ENCODE measurements around the gene MYOZ3.

Gene MYOZ3

DNA sequence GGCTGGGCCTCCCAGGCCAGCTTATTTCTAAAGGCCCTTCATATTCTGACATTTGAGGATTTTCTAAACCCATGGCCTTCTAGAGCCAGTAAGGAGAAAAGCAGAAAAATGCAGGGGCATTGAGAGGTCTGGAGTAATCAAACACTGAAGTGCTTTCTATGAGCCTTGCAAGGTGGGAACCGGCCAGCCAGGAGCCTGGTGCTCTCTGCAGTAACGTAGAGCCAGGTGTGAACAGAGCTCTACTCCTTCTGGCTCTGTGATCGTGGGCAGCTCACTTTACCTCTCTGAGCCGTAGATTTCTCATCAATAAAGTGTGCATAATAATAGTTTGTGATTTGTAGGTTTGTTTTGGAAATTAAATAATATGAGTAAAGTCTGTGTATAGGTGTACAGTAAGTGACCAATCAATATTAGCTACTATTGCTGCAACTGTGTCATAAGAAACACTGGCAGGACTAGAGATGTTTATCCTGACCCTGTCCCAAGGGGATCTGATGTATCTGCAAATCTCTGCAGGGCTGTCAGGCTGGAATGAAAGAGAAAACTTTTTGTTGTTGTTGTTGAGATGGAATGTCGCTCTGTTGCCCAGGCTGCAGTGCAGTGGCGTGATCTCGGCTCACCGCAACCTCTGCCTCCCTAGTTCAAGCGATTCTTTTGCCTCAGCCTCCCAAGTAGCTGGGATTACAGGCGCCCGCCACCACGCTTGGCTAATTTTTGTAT is 17.9 kb upstream of the MYOZ3 start:
- no peak for DNase-seq (ENCODE audit: low spot score)

DNA sequence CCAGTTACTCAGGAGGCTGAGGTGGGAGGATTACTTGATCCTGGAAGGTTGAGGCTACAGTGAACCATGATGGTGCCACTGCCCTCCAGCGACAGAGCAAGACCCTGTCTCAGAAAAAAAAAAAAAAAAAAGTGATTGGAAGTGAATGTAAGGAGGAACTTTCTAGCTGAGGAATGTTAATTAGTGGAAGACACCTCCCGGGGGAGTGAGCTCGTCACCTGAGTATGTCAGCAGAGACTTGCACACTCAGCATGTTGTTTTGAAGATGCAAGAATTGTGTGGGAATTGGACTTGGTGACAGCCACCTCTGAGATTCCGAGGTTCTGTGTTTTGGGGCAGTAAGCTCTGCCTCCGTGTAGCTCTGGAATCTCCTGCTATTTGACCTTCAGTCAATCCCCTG is 17.0 kb upstream of the MYOZ3 start:
- DNase-seq (ENCODE audit: low spot score): no peak

DNA sequence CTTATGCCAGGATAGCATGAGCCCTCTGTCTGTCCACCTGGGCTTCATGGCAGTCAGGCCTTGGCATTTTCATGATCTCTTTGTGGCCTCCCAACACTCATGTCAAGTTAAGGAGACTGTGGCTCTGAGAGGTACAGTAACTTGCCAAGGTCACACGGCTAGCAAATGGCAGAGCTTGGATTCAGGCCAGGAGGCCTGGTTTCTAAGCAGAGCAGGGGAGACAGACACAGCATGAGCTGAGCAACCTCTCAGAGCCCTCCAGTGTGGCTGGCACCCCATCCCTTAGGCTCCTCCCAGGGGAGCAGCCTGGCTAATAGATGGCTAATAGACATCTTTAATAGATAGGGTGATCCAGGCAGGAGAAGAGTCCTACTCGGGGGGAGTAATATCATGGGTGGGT is 16.5 kb upstream of the MYOZ3 start:
- no peak for DNase-seq (ENCODE audit: low spot score)

DNA sequence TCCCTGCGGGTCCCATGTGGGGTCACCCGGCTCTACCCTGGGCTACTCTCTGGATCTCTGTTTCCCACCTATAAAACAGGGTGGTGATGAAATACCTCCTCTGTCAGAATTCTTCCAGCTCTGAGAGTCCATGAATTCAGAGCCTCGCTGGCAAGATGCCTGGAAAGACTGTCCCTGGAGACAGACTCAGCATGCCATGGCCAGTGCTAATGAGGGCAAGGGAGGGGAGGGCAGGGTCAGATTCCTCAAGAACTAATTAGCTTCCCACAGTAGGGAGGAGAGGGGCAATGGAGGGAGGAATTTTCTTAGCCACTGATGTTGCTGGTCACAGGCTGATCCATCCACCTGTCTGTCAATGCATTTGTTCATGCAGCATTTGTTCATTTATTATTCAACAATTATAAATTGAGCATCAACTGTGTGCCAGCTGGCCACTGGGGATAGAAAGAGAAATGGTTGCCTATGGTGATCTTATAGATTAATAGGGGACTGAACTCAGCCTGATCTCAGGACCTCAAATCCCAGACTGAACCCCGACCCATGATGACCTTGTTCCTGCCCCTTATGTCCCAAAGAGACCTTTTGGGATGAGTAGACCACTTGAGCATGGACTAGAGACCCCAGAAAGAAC is 15.9 kb upstream of the MYOZ3 start:
- DNase-seq (ENCODE audit: low spot score): peak; percentile 84

DNA sequence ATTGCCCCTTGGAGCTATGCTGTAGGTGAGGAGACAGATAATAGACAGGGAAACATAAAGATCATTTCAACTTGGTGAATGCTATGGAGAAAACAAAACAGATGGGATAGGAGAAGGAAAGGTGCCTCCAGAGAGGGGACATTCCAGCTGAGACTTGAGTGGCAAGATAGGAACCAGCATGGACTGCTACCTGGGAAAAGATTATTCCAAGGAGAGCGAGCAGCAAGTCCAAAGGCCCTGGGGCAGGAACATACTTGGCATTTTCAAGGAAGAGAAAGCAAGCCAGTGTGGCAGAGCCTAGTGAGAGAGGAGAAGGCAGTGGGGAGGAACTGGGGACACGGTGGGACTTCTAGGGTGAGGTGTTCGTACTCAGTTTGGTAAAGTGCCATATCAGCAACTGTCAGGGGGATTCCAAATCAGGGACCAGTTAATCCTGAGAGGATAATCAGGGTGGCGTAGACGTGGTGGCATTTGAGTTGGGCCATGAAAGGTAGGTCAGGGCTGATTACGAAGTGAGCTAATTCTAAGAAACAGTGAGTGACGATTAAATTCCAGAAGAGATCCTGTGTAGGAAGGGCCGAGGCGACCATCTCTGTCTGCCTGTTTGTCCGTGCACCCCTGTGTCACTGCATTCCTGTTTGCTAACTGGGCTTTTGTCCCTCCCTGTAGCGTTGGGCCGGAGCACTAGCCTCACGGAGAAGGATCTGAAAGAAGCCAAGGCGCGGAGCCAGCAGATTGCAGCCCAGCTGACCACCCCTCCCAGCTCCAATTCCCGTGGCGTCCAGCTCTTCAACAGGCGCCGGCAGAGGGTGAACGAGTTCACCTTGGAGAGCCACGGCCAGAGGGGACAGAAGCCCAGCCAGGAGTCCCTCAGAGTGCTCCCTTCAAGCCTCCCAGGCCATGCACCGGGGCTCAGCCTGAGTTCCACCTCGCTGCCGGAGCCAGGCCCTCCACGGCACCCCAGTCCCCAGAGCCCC is 13.5 kb upstream of the MYOZ3 start:
- no peak for DNase-seq (ENCODE audit: low spot score)

DNA sequence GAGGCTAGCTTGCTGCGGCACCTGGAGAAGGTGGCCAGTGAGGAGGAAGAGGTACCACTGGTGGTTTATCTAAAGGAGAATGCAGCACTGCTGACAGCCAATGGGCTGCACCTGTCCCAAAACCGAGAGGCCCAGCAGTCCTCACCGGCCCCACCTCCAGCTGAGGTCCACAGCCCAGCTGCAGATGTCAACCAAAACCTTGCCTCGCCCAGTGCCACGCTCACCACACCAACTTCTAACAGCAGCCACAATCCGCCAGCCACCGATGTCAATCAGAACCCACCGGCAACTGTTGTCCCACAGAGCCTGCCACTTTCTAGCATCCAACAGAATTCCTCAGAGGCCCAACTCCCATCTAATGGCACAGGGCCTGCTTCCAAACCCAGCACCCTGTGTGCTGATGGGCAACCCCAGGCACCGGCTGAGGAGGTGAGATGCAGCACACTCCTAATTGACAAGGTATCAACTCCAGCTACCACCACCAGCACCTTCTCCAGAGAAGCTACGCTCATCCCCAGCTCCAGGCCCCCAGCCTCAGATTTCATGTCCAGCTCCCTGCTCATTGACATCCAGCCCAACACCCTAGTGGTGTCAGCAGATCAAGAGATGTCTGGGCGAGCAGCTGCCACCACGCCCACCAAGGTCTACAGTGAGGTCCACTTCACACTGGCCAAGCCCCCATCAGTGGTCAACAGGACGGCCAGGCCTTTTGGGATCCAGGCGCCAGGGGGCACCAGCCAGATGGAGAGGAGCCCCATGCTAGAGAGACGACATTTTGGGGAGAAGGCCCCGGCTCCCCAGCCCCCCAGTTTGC is 12.6 kb upstream of the MYOZ3 start:
- no peak for DNase-seq (ENCODE audit: low spot score)

DNA sequence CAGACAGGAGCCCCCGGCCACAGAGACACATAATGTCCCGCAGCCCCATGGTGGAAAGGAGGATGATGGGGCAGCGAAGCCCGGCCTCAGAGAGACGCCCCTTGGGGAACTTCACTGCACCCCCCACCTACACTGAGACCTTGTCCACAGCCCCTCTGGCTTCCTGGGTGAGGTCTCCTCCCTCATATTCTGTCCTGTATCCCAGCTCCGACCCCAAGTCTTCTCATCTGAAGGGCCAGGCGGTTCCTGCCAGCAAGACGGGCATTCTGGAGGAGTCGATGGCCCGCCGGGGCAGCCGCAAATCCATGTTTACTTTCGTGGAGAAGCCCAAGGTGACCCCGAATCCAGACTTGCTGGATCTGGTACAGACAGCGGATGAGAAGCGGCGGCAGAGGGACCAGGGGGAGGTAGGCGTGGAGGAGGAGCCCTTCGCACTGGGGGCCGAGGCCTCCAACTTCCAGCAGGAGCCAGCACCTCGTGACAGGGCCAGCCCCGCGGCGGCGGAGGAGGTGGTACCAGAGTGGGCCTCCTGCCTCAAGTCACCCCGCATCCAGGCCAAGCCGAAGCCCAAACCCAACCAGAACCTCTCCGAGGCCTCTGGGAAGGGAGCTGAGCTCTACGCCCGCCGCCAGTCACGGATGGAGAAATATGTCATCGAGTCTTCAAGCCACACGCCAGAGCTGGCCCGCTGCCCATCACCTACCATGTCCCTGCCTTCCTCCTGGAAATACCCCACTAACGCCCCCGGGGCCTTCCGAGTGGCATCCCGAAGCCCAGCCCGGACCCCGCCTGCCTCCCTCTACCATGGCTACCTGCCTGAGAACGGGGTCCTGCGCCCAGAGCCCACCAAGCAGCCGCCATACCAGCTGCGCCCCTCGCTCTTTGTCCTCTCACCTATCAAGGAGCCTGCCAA is 11.7 kb upstream of the MYOZ3 start:
- no peak for DNase-seq (ENCODE audit: low spot score)

DNA sequence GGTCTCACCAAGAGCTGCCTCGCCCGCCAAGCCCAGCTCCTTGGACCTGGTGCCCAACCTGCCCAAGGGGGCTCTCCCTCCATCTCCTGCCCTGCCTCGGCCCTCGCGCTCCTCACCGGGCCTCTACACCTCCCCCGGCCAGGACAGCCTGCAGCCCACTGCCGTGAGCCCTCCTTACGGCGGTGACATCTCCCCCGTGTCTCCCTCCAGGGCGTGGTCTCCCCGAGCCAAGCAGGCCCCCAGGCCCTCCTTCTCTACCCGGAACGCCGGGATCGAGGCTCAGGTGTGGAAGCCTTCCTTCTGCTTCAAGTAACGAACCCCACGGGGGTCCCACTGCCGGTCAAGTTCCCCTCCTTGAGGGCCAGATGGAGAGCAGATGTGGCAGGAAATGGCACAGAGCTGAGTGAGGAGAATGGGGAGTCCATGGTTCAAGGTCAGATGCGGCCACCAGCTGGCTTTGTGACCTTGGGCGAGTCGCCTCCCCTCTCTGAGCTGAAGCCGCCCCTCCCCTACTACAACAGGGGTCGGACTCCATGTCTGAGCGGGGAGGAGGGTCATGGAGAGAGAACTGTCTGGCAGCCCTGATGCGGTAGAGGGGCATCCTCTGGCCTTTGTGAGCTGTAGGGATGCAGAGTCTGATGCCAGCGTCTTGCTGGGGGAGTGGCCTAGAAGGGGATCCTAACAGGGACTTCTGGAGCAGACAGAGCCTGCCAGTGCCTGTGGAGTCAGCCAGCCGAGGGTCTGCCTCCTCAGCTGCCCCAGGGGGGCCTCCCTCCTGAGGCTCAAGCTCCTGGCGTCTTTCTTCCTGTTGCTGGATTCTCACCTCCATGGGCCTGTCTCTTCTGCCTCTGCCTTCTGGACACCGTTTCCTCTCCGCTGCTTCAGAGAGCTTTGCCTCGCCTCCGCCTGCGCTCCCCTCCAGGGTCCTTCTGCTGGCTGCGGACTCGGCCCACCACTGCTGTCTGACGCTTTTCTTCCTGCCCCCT is 10.7 kb upstream of the MYOZ3 start:
- no peak for DNase-seq (ENCODE audit: low spot score)

DNA sequence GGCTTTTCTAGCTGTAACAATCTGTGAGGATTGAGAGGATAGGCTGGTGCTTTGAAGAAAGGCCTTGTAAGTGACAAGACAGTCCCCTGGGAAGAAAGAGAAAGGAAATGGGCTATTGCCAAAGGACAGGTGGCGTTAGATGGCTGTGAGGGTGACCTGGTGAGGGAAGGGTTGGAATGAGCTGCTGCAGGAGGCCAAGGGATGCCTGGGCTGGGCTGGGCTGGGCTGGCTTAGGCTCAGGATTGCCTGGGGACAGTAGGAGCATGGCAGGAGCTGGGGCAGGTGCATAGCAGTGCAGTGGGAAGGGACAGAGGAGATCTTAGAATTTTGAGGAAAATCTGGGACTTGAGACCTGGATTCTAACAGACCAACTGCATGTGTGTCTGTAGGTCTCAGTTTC is 9.7 kb upstream of the MYOZ3 start:
- DNase-seq (ENCODE audit: low spot score): no peak

DNA sequence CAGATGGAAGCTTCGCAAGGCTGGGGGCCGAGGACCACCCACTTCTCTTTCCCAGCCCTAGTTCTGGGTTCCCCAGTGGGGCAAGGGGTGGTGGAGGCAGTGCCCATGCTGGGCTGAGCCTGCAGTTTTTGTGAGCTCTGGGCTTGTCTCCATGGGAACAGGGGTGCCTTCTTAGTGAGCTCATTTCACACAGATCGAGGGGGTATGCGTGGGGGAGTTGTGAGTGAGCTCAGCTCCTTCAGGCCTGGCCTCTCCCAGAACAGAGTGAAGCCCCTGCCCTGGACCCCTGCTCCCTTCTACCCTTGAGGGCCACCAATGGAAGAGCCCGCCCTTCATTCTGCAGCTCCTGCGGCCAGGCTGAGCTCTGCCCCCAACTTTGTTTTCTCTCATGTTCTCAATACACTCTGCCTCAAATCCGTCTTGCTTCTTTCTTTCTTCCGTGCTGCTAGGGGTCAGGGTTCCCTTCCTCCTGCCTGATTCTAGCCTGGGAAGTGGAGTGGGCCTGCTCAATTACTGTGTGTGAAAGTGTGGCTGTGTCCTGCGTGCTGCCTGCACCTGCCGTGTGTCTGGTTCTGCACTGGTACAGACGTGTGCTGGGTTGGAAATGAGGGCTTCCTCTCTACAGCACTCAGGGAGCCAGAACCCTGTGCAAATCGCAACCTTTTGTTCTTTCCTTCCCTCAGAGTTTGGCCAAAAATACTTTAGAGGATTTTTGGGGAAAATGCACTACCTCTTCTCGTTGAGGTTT is 9.0 kb upstream of the MYOZ3 start:
- DNase-seq (ENCODE audit: low spot score): no peak

DNA sequence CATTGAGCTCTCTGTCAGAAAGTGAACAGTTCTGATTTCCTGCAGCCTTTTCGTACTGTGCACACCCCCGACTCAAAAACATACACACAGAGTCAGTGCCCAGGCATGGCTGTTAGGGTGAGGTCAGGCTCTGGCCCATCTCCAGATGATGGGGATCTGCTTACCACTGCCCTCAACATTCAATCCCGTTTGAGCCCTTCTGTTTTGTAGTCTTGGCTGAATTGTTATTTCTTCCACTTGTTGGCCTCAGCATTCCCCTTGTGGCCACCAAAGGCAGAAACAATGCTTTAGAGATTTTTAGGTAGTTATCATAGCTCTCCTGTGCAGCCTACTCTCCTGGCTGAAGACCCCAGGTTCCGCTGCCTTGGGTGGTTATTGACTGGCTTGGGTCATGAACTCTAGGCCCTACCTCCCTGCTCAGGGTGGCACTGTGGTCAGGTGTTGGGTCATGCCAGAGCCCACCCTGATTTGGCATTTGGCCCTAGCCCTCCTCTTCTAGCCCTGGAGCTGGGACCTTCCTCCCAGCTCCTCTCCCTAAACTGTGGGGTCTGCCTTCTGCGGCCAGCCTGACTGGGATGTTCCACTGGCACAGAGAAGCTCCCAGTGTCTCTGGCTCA is 7.8 kb upstream of the MYOZ3 start:
- peak; percentile 52 for DNase-seq (ENCODE audit: low spot score)

DNA sequence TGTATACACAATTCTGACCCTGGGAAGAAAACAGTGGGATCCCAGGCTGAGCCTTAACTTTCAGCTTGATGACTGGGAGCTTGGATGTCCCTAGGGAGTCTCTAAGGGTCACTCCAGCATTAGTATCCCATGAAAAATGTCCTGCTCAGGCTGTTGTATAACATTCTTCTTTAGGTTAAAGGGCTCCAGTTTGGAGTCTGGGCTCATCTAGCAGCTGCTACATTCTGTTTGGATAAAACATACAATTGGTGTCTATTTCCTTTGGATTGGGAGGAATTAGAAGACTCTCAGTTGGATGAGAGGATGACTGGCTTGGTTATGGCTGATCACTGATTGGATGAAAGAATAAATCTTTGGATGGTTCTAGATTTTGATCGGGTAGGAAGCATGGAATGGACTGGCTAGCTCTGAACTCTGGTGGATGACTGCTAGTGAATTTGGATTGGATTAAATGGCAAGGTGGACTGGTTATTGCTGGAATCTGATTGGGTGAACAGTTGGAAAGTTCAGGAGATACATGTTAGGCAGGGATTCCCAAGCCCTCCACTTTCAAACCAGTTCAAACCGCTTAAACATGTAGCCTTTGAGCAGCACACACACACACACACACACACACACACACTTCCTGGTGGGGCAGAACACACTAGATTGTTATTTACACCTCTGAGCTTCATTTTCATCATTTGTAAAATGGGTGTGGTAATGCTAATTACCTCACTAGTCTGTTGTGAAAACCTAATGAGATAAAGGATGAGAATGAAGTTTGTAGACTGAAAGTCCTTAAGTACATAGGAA is 7.1 kb upstream of the MYOZ3 start:
- no peak for DNase-seq (ENCODE audit: low spot score)

DNA sequence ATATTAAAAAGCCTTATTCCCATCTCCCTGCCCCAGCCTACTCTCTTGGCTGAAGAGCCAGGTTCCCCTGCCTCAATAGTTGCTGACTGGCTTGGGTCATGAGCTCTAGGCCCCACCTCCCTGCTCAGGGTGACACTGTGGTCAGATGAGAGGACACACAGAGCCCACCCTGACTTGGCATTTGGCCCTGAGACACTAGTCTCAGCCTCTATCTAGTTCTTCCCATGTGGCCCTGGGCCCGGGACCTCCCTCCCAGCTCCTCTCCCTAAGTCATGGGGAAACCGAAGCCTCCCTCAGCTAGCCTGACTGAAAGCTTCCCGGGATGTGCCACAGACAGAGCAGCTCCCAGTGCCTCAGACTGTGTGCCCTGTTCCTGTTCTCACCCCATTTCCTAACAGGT is 5.8 kb upstream of the MYOZ3 start:
- no peak for DNase-seq (ENCODE audit: low spot score)

DNA sequence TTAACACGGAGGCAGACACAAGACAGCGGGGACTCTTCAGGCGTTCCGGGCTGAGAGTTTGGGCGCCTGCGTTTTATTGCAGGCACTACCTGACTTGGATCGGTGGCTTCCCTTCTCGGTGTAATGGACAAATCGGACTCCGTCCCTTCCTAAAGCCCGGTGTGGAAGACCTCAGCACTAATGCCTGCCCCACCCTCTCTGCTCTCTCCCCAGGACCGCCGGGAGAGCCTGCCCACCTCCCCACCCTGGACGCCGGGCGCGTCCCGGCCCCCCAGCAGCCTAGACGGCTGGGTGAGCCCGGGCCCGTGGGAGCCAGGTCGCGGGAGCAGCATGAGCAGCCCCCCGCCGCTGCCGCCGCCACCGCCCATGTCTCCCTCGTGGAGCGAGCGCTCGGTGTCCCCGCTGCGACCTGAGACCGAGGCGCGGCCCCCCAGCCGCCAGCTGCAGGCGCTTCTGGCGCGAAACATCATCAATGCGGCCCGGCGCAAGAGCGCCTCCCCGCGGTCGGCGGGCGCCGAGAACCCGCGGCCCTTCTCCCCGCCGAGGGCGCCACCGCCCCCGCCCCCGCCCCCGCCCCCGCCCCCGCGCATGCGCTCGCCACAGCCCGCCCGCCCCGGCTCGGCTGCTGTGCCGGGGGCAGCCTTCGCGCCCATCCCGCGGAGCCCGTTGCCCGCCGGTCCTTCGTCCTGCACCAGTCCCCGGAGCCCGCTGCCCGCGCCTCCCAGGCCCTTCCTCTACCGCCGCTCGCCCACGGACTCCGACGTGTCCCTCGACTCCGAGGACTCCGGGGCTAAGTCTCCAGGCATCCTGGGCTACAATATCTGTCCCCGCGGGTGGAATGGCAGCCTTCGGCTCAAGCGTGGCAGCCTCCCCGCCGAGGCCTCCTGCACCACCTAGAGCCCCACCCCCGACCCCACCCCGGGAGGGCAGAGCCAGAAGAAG is 4.6 kb upstream of the MYOZ3 start:
- DNase-seq (ENCODE audit: low spot score): peak; percentile 98

DNA sequence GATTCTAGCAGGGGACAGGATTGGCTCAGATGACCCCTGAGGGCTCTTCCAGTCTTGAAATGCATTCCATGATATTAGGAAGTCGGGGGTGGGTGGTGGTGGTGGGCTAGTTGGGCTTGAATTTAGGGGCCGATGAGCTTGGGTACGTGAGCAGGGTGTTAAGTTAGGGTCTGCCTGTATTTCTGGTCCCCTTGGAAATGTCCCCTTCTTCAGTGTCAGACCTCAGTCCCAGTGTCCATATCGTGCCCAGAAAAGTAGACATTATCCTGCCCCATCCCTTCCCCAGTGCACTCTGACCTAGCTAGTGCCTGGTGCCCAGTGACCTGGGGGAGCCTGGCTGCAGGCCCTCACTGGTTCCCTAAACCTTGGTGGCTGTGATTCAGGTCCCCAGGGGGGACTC is 2.9 kb upstream of the MYOZ3 start:
- no peak for DNase-seq (ENCODE audit: low spot score)

DNA sequence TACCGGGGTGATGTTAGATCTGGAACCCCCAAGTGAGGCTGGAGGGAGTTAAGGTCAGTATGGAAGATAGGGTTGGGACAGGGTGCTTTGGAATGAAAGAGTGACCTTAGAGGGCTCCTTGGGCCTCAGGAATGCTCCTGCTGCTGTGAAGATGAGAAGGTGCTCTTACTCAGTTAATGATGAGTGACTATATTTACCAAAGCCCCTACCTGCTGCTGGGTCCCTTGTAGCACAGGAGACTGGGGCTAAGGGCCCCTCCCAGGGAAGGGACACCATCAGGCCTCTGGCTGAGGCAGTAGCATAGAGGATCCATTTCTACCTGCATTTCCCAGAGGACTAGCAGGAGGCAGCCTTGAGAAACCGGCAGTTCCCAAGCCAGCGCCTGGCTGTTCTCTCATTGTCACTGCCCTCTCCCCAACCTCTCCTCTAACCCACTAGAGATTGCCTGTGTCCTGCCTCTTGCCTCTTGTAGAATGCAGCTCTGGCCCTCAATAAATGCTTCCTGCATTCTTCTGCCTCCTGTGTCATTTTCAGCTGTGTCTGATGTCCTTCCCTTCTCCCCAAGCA is 2.3 kb upstream of the MYOZ3 start:
- no peak for DNase-seq (ENCODE audit: low spot score)
